CD4-positive, alpha-beta T cell (primary cell): ENCODE results near the gene GCLC. TPM values are rescaled to one million over a fixed set of nuclear protein-coding genes. Genes with fewer than 3 reads are reported as not detected.

ENCODE experiments used
- ATAC-seq: fragments of 200-7000 bp; cut with Tn5 transposase; one replicate; pipeline ENCODE4 v1.10.0; 2022; ENCODE audit warnings: mild to moderate bottlenecking; ENCODE audit not compliant: poor library complexity
- CTCF ChIA-PET: fragments of 350-600 bp; sonication (Branson Sonifier 250); formaldehyde crosslinking; loops from one replicate; lab custom pipeline; 2021; ENCODE audit warnings: antibody characterized with exemption, inconsistent platforms; lab: Charles Lee
- POLR2A ChIA-PET: fragments of 350-600 bp; sonication (Branson Sonifier 250); formaldehyde crosslinking; loops from one replicate; lab custom pipeline; 2021; ENCODE audit warnings: antibody characterized with exemption, inconsistent platforms; lab: Charles Lee
- DNase-seq, 14 experiments: peaks; one replicate each; pipeline ENCODE4 v3.0.0-alpha.2; 2013 to 2020; ENCODE audit warnings: mixed read lengths in 2 of 14
- H3K27ac ChIP-seq, 2 donors: one replicate each; pipeline versions ENCODE4 v1.5.1 to v1.7.0; 2013; ENCODE audit warnings: low read length in 2 of 2, low read depth in 1 of 2, mild to moderate bottlenecking in 1 of 2
- H3K27me3 ChIP-seq, 2 experiments: 1 replicate in 1 of 2; 2 replicates in 1 of 2; pipeline versions ENCODE4 v1.6.1 to v1.7.0; 2013; ENCODE audit warnings: low read length in 2 of 2, control low read depth in 1 of 2, mild to moderate bottlenecking in 1 of 2, moderate library complexity in 1 of 2; ENCODE audit not compliant: insufficient read depth in 2 of 2, control insufficient read depth in 1 of 2
- H3K36me3 ChIP-seq: one replicate; pipeline ENCODE4 v1.6.1; 2013; ENCODE audit warnings: low read length, control low read depth; ENCODE audit not compliant: insufficient read depth
- H3K4me1 ChIP-seq: one replicate; pipeline ENCODE4 v1.6.1; 2013; ENCODE audit warnings: low read length, control low read depth; ENCODE audit not compliant: insufficient read depth
- H3K4me3 ChIP-seq: one replicate; pipeline ENCODE4 v1.5.1; 2013; ENCODE audit warnings: mild to moderate bottlenecking, low read length, moderate library complexity
- H3K9me3 ChIP-seq, 2 experiments: 1 replicate in 1 of 2; 2 replicates in 1 of 2; pipeline versions ENCODE4 v1.6.1 to v1.7.0; 2013; ENCODE audit warnings: low read length in 2 of 2, mild to moderate bottlenecking in 2 of 2, control low read depth in 1 of 2, moderate library complexity in 1 of 2; ENCODE audit not compliant: control insufficient read depth in 1 of 2, insufficient read depth in 1 of 2
- H3K27ac Mint-ChIP-seq: one replicate; pipeline ENCODE4 v1.8.0; 2020; ENCODE audit warnings: mixed read lengths
- H3K27me3 Mint-ChIP-seq: one replicate; pipeline ENCODE4 v1.8.0; 2021; ENCODE audit warnings: mixed read lengths
- H3K36me3 Mint-ChIP-seq: one replicate; pipeline ENCODE4 v1.8.0; 2021; ENCODE audit warnings: low read depth, mixed read lengths
- H3K4me1 Mint-ChIP-seq: one replicate; pipeline ENCODE4 v1.8.0; 2021; ENCODE audit warnings: low read depth, mixed read lengths
- H3K4me3 Mint-ChIP-seq: one replicate; pipeline ENCODE4 v1.8.0; 2020; ENCODE audit warnings: mild to moderate bottlenecking, mixed read lengths
- H3K9me3 Mint-ChIP-seq: one replicate; pipeline ENCODE4 v1.8.0; 2020; ENCODE audit warnings: mixed read lengths
- CTCF ChIP-seq: fragments of 200-600 bp; IDR thresholded peaks from one replicate; pipeline ENCODE4 v1.8.0; 2022; ENCODE audit warnings: antibody characterized with exemption, mild to moderate bottlenecking
- intact Hi-C, 2 experiments: fragments of 100-400 bp; cut with DNase I in 1 of 2; cut with micrococcal nuclease in 1 of 2; formaldehyde crosslinking; loops; one replicate each; pipeline versions ENCODE4 v1.15.1 to v1.9.0; 2023 to 2025; cut with DNase I, micrococcal nuclease
- total RNA-seq, 174 experiments: library from RNA in 2 of 174; stranded (reverse) in 2 of 174; gene quantifications; one replicate each; pipeline ENCODE4 v1.2.3 and lab custom pipeline; 2021 to 2026

The GCLC gene
- total RNA-seq, 2 experiments from 2014 or later = 8.9 to 10.1 TPM

DNA sequence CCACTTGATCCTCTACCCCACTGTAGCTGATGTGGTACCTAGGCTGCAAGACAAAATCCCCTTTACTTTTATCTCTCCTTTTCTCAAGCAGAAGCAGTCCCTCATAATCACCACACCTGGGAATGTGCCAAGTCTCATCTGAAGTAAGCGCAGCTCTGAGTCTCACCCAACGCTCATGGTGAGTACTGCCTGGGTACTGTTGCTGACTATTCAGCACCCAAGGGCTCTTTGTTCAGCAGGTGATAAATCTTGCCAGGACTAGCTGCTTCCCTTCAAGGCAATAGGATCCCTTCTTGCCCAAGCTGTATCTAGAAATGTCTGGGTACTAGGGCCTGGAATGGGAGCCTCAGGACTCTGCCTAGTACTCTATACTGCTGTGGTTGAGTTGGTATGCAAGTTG lies 70.9 kb downstream of the GCLC start:
- POLR2A ChIA-PET = no interaction called here
- Mint-ChIP-seq H3K4me1 (peaks cover 7% of the 10 kb centered on the region), H3K36me3 (no peaks in the 10 kb centered on the region), H3K4me3 (no peak overlapping the region), H3K27ac (no peak overlapping the region), H3K9me3 (no peaks in the 10 kb centered on the region), H3K27me3 (no peaks in the 10 kb centered on the region)
- Histone ChIP-seq H3K27me3 (no peaks in the 10 kb centered on the region), H3K4me3 (no peak overlapping the region), H3K4me1 (no peaks in the 10 kb centered on the region), H3K9me3 (no peaks in the 10 kb centered on the region), H3K27ac (no peak overlapping the region), H3K36me3 (no peaks in the 10 kb centered on the region)
- CTCF ChIA-PET = no interaction called here
- intact Hi-C loops = no loop called here
- DNase-seq = no peak
- ATAC-seq = no peak
- TF ChIP-seq CTCF = no peak

GRCh38 chr6:53469163-53469562 lies 75.7 kb downstream of the GCLC start:
- Histone ChIP-seq H3K27me3 (no peaks in the 10 kb centered on the region), H3K9me3 (no peaks in the 10 kb centered on the region), H3K36me3 (no peaks in the 10 kb centered on the region), H3K4me3 (no peak overlapping the region), H3K4me1 (no peaks in the 10 kb centered on the region), H3K27ac (no peak overlapping the region)
- ChIA-PET CTCF (no interaction called here), POLR2A (no interaction called here)
- Mint-ChIP-seq H3K27ac (no peak overlapping the region), H3K27me3 (no peaks in the 10 kb centered on the region), H3K9me3 (no peaks in the 10 kb centered on the region), H3K4me3 (no peak overlapping the region), H3K36me3 (no peaks in the 10 kb centered on the region), H3K4me1 (peaks cover 7% of the 10 kb centered on the region)
- intact Hi-C loops = no loop called here
- no peak for ATAC-seq
- DNase-seq = no peak
- no peak for TF ChIP-seq CTCF

GRCh38 chr6:53466257-53466656 lies 78.6 kb downstream of the GCLC start:
- intact Hi-C loops = no loop called here
- Mint-ChIP-seq H3K27me3 (no peaks in the 10 kb centered on the region), H3K4me3 (no peak overlapping the region), H3K36me3 (no peaks in the 10 kb centered on the region), H3K27ac (no peak overlapping the region), H3K9me3 (no peaks in the 10 kb centered on the region), H3K4me1 (peaks cover 7% of the 10 kb centered on the region)
- ChIA-PET POLR2A (no interaction called here), CTCF (no interaction called here)
- no peak for TF ChIP-seq CTCF
- no peak for ATAC-seq
- H3K4me1 ChIP-seq = no peaks in the 10 kb centered on the region
- H3K36me3 ChIP-seq = no peaks in the 10 kb centered on the region
- no peak overlapping the region for H3K4me3 ChIP-seq
- no peaks in the 10 kb centered on the region for H3K9me3 ChIP-seq
- H3K27me3 ChIP-seq = no peaks in the 10 kb centered on the region
- no peak overlapping the region for H3K27ac ChIP-seq
- no peak for DNase-seq
